BLaER1 treated with 17β-estradiol and CSF1 and Interleukin-3, amounts not matched to agents 10 nM and 100 nM (cell line): ENCODE results near the gene NLRC5.
"Not testable (repeated sequence)": the region's sequence is repeated elsewhere in the genome, so short reads cannot be mapped to it uniquely, and the experiment has no call there.

Source experiments
- H3K27ac ChIP-seq, 11 experiments: shearing (Covaris generic); formaldehyde crosslinking; 2 replicates each; pipeline ENCODE4 v1.8.1; 2022
- H3K27me3 ChIP-seq, 11 experiments: shearing (Covaris generic); formaldehyde crosslinking; 2 replicates each; pipeline ENCODE4 v1.8.1; 2022
- H3K36me3 ChIP-seq, 11 experiments: shearing (Covaris generic); formaldehyde crosslinking; 2 replicates each; pipeline ENCODE4 v1.8.1; 2022
- H3K4me1 ChIP-seq, 10 experiments: shearing (Covaris generic); formaldehyde crosslinking; 2 replicates each; pipeline ENCODE4 v1.8.1; 2022
- H3K4me2 ChIP-seq, 11 experiments: shearing (Covaris generic); formaldehyde crosslinking; 2 replicates each; pipeline ENCODE4 v1.8.1; 2022
- H3K4me3 ChIP-seq, 10 experiments: shearing (Covaris generic); formaldehyde crosslinking; 2 replicates each; pipeline ENCODE4 v1.8.1; 2022
- H3K9ac ChIP-seq, 11 experiments: shearing (Covaris generic); formaldehyde crosslinking; 2 replicates each; pipeline ENCODE4 v1.8.1; 2022
- H3K9me3 ChIP-seq, 11 experiments: shearing (Covaris generic); formaldehyde crosslinking; replicated peaks in 1 of 11; 2 replicates each; pipeline ENCODE4 v1.8.1; 2022
- H4K20me1 ChIP-seq, 11 experiments: shearing (Covaris generic); formaldehyde crosslinking; 2 replicates each; pipeline ENCODE4 v1.8.1; 2022
- Cebpa-rat ChIP-seq, 11 experiments: shearing (Covaris generic); IDR thresholded peaks; 2 replicates each; pipeline ENCODE4 v1.8.1; 2022

NLRC5 gene

DNA sequence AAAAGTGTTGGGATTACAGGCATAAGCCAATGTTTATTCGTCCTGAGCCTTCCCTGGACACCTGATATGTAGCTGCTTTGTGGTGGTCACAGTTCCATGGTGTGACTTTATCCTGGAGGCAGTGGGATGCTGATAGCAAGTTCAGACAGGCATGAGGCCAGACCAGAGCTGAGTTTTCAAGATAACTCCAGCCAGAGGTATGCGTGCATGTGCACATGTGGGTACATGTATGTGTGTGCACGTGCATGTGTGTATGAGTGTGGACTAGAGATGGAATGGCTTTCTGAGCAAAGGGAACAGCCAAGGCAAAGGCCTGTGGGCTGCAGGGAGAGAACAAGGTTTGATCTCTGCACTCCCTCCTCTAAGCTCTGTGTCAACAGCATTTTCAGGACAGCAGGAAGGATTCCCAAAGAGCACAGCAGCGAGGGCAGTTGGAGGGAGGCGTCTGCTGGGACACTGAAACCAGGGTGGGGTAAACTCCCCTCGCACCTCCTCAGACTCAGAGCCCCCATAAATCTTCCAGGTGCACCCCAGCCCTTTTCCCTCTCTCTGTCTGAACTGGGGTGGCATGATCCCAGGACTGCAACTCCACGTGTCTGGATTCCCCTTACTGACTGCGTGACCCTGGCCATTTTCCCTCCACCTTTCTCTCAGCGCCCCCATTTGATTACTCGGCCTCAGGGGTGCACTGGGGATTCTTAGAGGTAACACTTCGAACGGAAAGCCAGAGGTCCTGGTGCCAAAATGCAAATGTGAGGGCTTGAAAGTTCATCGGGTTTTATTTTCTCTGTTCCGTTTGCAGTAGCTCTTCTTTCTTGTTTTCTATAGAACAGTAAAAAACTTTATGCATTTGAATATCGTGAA, 15.3 kb downstream of the NLRC5 start:
- Histone ChIP-seq H3K27ac (peak overlapping the region in 4 of 11 experiments; percentile 22 to 70 (median 51); a peak in 4 of 22 replicates), H3K9me3 (no peaks in the 10 kb centered on the region), H3K4me3 (no peak overlapping the region), H3K4me1 (peaks cover 31 to 62% (median 52%) of the 10 kb centered on the region in 10 experiments), H3K9ac (peak overlapping the region in 4 of 11 experiments; percentile 36 to 57 (median 48); a peak in 6 of 22 replicates), H3K36me3 (peaks cover 0 to 29% (median 14%) of the 10 kb centered on the region in 11 experiments; a peak in 15 of 22 replicates), H3K4me2 (peak overlapping the region in 10 of 11 experiments; percentile 55 to 86 (median 76); a peak in 19 of 22 replicates), H3K27me3 (no peaks in the 10 kb centered on the region), H4K20me1 (peaks cover 0 to 38% (median 0%) of the 10 kb centered on the region in 11 experiments; a peak in 7 of 22 replicates)
- no peak for TF ChIP-seq Cebpa-rat (IDR thresholded peaks at IDR 0.05)

DNA sequence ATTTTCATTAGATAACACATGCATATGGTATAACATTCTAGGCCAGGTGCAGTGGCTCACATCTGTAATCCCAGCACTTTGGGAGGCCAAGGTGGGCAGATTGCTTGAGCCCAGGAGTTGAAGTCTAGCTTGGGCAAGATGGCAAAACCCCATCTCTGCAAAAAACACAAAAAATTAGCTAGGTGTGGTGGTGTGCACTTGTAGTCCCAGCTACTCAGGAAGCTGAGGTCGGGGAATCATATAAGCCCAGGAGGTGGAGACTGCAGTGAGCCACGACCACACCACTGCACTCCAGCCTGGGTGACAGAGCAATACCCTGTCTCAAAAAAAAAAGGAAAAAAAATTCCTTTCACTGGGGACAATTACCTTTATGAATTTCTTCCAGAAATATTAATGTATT, 16.2 kb downstream of the NLRC5 start:
- not testable (repeated sequence) for H3K9ac ChIP-seq

DNA sequence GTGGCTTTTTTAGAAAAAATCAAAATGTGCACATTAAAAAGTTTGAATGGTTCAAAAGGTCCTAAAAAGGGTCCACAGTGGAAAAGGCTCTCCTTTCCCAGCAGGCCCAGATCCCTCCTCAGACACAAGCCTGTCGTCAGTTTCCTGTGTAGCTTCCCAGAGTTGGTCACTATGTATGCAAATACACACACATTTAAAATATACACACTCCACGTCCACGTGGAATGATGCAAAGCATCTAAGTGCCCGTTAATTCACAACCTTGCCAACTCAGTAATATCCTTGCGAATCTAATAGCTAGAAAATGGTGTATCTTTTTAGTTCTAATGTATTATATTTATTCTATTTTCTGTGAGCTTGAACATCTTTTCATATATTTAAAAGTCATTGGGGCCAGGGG, 17.7 kb downstream of the NLRC5 start:
- H3K9ac ChIP-seq: no peak overlapping the region
- H3K4me1 ChIP-seq: peaks cover 27 to 46% (median 37%) of the 10 kb centered on the region in 10 experiments
- H3K4me2 ChIP-seq: no peak overlapping the region
- peaks cover 0 to 19% (median 0%) of the 10 kb centered on the region in 11 experiments; a peak in 3 of 22 replicates for H4K20me1 ChIP-seq
- H3K4me3 ChIP-seq: no peak overlapping the region
- H3K36me3 ChIP-seq: peaks cover 0 to 29% (median 14%) of the 10 kb centered on the region in 11 experiments; a peak in 16 of 22 replicates
- H3K27ac ChIP-seq: no peak overlapping the region
- H3K9me3 ChIP-seq: no peaks in the 10 kb centered on the region
- TF ChIP-seq Cebpa-rat (IDR thresholded peaks at IDR 0.05): no peak
- H3K27me3 ChIP-seq: no peaks in the 10 kb centered on the region

More for the DNA sequence above, 16.2 kb downstream of the NLRC5 start:
- H3K9me3 ChIP-seq, H3K4me3 ChIP-seq, H3K27ac ChIP-seq, H3K27me3 ChIP-seq: not testable (repeated sequence)
- peaks cover 31 to 56% (median 45%) of the 10 kb centered on the region in 10 experiments for H3K4me1 ChIP-seq
- peaks cover 0 to 29% (median 14%) of the 10 kb centered on the region in 11 experiments; a peak in 15 of 22 replicates for H3K36me3 ChIP-seq
- peak overlapping the region in 3 of 11 experiments; percentile 19 to 86 (median 80); a peak in 4 of 22 replicates for H3K4me2 ChIP-seq
- H4K20me1 ChIP-seq: peaks cover 0 to 28% (median 0%) of the 10 kb centered on the region in 11 experiments; a peak in 5 of 22 replicates

DNA sequence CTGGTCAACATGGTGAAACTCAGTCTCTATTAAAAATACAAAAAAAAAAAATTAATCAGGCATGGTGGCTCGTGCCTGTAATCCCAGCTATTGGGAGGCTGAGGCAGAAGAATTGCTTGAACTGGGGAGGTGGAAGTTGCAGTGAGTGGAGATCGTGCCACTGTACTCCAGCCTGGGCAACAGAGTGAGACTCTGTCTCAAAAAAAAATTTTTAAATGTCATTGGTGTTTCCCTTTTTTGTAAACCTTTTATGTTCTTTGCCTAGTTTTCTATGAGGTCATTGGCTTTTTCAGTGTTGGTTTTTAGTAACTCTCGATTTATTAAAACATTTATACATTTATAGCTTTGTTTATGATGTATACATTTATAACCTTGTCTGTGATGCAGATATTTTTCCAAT, 18.2 kb downstream of the NLRC5 start:
- H3K4me2 ChIP-seq: no peak overlapping the region

DNA sequence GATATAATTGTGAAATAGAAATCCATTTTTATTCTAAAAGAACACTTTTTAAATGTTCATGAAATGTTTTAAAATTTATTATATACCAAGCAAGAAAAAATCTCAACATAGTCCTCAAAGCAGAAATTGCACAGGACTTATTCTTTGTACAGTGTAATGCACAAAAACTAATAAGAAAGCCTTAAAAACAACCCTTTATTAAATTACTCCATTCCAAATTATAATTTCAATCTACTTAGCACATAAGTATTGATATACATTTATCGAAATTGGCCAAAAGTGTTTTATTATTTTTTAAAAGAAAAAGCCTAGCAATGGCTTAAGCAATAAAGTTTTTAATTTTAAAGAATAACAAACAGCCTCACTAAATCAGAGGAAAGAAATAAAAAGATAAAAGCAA, 19.1 kb downstream of the NLRC5 start:
- Histone ChIP-seq H3K4me1 (peaks cover 19 to 37% (median 28%) of the 10 kb centered on the region in 10 experiments), H3K9me3 (no peaks in the 10 kb centered on the region), H3K9ac (no peak overlapping the region), H4K20me1 (peaks cover 0 to 14% (median 0%) of the 10 kb centered on the region in 11 experiments; a peak in 3 of 22 replicates), H3K4me3 (no peak overlapping the region), H3K27ac (no peak overlapping the region), H3K4me2 (no peak overlapping the region), H3K27me3 (no peaks in the 10 kb centered on the region), H3K36me3 (peaks cover 0 to 29% (median 16%) of the 10 kb centered on the region in 11 experiments; a peak in 16 of 22 replicates)
- TF ChIP-seq Cebpa-rat (IDR thresholded peaks at IDR 0.05): no peak

More for the DNA sequence above, 18.2 kb downstream of the NLRC5 start:
- Histone ChIP-seq H4K20me1 (peaks cover 0 to 19% (median 0%) of the 10 kb centered on the region in 11 experiments; a peak in 3 of 22 replicates), H3K9ac (no peak overlapping the region), H3K36me3 (peaks cover 0 to 29% (median 16%) of the 10 kb centered on the region in 11 experiments; a peak in 16 of 22 replicates), H3K9me3 (no peaks in the 10 kb centered on the region), H3K4me3 (no peak overlapping the region), H3K4me1 (peaks cover 27 to 46% (median 37%) of the 10 kb centered on the region in 10 experiments), H3K27me3 (no peaks in the 10 kb centered on the region), H3K27ac (no peak overlapping the region)
- no peak for TF ChIP-seq Cebpa-rat (IDR thresholded peaks at IDR 0.05)

DNA sequence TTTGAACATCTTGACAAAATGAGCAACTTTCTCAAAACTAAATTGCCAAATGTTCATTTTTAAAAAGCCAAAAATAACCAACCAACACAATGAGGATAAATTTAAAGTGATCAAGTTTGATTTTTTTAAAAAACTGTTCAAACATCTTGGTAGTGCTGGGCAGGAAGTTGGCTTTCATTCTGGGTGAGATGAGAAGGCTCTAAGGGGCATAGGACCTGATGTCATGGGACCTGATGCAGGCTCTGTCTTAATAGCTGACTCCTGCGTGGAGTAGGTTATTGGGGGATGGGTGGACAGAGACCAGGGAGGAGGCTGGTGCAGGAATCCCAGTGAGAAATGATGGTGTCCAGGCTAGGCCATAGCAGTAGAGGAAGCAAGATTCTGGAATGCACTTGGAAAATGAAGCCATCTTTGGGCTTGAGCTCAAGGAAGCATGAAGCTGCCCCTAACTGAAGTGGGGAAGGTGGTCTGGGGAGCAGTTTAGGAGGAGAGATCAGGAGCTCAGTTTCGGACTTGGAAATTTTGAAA, 20.4 kb downstream of the NLRC5 start:
- Histone ChIP-seq H3K27ac (no peak overlapping the region), H4K20me1 (peaks cover 0 to 6% (median 0%) of the 10 kb centered on the region in 11 experiments; a peak in 2 of 22 replicates), H3K27me3 (no peaks in the 10 kb centered on the region), H3K4me1 (peaks cover 20 to 29% (median 24%) of the 10 kb centered on the region in 10 experiments), H3K36me3 (peaks cover 0 to 23% (median 13%) of the 10 kb centered on the region in 11 experiments; a peak in 16 of 22 replicates), H3K9ac (no peak overlapping the region), H3K9me3 (no peaks in the 10 kb centered on the region), H3K4me2 (peak overlapping the region in 3 of 11 experiments; percentile 4 to 18 (median 9); a peak in 3 of 22 replicates), H3K4me3 (no peak overlapping the region)
- TF ChIP-seq Cebpa-rat (IDR thresholded peaks at IDR 0.05): no peak

DNA sequence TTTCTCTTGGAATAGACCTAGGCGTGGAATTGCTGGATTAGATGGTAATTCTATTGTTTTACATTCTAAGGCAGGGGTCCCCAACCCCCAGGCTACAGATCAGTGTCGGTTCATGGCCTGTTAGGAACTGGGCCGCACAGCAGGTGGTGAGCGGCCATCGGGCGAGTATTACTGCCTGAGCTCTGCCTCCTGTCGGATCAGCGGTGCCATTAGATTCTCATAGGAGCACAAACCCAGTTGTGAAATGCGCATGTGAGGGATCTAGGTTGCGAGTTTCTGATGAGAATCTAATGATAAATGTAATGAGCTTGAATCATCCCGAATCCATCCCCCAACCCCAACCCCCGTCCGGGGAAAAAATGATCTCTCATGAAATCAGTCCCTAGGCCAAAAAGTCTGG, 23.0 kb downstream of the NLRC5 start:
- H3K4me3 ChIP-seq: no peak overlapping the region
- H3K27me3 ChIP-seq: no peaks in the 10 kb centered on the region
- peaks cover 0 to 6% (median 0%) of the 10 kb centered on the region in 11 experiments; a peak in 1 of 22 replicates for H3K9me3 ChIP-seq
- H3K4me2 ChIP-seq: no peak overlapping the region
- peaks cover 8 to 33% (median 20%) of the 10 kb centered on the region in 10 experiments; a peak in 19 of 20 replicates for H3K4me1 ChIP-seq
- H3K9ac ChIP-seq: no peak overlapping the region
- H3K36me3 ChIP-seq: peaks cover 6 to 25% (median 11%) of the 10 kb centered on the region in 11 experiments
- no peak overlapping the region for H3K27ac ChIP-seq
- peaks cover 0 to 8% (median 0%) of the 10 kb centered on the region in 11 experiments; a peak in 1 of 22 replicates for H4K20me1 ChIP-seq
- TF ChIP-seq Cebpa-rat (IDR thresholded peaks at IDR 0.05): no peak

DNA sequence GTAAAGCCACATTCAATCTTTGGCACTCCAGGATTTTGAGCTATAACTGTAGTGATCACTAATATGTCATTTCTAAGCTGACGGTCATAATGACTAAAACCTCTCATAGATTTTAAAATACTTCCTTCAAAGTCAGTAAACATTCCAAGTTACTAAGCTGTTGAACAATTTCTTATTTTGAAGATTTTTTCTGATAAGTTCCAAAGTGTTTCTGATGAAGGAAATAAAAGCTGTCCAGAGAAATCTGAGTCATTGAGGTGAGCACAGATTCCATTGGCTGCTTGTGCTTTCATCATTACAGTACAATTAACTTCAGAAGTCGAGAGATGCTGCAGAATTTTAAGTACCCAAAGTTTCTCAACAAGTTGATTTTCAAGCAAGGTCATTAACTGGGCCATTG, 23.9 kb downstream of the NLRC5 start:
- Histone ChIP-seq H3K9me3 (peaks cover 0 to 6% (median 0%) of the 10 kb centered on the region in 11 experiments; a peak in 1 of 22 replicates), H3K4me3 (no peak overlapping the region), H3K4me2 (no peak overlapping the region), H3K36me3 (peaks cover 15 to 34% (median 18%) of the 10 kb centered on the region in 11 experiments), H3K4me1 (peaks cover 8 to 36% (median 21%) of the 10 kb centered on the region in 10 experiments; a peak in 19 of 20 replicates), H3K27me3 (no peaks in the 10 kb centered on the region), H3K9ac (no peak overlapping the region), H4K20me1 (peaks cover 0 to 8% (median 0%) of the 10 kb centered on the region in 11 experiments; a peak in 1 of 22 replicates), H3K27ac (no peak overlapping the region)
- TF ChIP-seq Cebpa-rat (IDR thresholded peaks at IDR 0.05): no peak
